Nucleus accumbens (tissue), 56 donors: ENCODE results near the gene REEP1.

Experiments used
- DNase-seq, 56 donors: peaks; one replicate each; lab custom pipeline; 2025; lab: John Stamatoyannopoulos, UW

Gene REEP1

DNA sequence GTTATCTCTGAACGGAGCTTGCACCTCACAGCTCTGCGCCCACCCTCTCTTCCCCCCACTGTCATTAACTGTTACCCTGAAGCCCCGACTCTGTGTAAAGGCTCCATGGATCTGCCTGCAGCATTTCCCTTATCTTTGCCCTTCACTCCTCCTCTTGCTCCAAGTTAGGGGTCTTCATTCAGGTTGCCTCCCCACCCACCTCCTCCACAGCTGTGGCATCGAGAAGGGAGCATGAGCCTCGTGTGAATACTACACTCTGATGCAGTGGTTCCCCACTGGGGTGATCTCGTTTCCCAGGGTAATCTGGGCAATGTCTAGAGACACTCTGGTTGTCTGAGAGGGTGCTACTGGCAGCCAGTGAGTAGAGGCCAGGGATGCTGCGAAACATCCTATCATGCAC is 51.4 kb downstream of the REEP1 start:
- DNase-seq: no peak

DNA sequence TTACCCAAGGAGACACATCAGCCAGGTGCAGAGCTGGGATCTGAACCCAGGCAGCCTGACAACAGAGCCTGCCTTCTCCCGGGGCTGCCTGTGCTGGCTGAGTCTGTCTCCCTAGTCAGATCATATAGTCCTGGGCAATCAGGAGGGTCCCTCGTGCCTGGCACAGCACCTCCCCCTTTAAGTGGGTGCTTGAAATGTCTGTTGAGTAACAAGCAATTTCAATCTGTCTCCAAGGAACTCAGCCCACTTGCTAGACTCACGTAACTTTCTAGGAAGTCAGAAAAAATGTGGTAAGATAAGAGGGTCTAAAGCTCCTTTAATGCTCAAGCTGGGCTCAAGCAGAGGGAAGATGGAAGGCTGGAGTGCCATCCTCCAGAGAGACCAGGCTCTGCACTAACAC is 51.9 kb downstream of the REEP1 start:
- DNase-seq: no peak

DNA sequence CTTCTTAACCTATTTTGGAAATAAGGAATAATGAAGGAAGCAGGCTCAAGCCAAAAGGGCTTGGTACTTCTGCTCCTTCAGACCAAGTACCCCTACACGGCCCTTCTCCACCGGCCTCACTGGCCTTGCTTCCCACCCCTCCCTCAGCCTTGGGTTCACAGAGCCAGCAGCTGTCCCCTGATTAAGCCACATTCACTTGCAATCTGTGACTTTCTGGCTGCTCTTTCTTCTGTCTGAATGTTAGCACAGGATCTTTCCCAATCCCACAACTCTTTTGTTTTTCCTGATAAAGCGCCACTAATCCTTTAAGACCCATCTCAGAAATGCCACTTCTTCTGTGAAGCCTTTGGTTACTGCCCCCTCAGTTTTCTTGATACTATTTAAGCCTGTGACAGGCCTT is 52.4 kb downstream of the REEP1 start:
- DNase-seq: no peak

DNA sequence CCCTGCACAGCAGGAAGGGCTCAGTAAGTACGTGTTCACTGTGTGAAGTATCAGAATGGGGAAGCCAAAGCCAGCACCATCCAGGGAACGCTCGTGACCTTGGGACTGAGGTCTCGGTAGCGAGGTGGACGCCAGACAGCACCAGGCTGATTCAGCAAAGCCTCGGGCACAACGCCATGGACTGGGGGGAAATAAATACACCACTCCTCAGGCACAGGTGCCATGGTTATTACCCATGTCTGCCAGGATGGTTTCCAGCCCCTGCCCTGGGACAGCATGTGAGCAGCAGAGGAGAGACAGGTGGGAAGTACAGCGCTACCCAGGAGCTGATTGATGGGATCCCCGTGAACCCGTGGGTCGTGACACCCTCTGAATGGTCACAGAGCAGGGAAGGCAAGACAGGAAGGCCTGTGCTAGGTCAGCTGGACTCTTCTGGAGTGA is 53.0 kb downstream of the REEP1 start:
- DNase-seq: no peak

DNA sequence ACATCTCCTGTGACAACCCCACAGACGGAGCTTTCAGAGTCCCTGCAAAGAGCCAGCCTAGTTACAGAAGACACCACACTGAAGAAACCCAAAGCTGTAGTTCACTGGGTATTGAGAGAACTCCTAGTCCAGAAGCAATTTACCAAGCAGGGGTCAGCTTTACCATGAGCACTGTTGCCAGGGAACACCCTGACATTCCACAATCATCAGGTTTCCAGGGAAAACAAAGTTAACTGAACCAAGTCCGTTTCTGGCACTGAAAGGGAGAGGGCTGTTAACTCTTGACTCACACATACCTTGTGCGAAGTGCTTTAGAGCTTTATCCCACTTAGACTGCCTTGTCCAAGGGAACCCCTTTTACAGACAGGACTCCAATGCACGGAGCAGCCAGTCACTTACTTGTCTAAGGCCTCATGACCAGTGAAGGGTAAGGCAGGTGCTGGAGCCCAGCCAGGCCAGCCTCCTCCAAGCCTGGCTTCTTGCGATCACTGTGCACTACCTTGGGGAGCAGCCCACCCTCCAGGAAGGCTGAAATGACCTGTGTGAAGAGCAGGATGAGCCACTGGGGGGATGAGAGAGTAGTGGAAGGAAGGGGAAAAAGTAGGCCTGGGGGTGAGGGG is 53.9 kb downstream of the REEP1 start:
- no peak for DNase-seq

DNA sequence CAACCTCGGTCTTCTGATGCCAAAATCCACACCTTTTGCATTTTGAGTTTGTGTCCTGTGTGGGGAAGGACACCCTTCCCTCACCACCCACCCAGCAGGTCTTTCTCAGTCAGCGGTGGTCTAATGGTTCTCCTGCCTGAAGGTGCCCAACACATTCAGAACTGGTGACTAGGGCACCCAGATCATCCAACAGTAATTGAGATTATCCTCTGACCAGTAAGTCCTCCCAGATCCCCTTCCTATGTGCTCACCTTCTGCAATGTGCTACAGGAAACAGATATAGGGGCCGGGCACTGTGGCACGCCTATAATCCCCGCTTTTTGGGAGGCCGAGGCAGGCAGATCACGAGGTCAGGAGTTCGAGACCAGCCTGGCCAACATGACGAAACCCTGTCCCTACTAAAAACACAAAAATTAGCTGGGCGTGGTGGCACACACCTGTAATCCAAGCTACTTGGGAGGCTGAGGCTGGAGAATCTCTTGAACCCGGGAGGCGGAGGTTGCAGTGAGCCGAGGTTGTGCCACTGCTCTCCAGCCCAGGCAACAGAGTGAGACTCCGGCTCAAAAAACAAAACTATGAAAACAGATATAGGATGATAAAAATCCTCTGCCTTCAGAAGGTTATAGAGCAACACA is 56.2 kb downstream of the REEP1 start:
- no peak for DNase-seq

DNA sequence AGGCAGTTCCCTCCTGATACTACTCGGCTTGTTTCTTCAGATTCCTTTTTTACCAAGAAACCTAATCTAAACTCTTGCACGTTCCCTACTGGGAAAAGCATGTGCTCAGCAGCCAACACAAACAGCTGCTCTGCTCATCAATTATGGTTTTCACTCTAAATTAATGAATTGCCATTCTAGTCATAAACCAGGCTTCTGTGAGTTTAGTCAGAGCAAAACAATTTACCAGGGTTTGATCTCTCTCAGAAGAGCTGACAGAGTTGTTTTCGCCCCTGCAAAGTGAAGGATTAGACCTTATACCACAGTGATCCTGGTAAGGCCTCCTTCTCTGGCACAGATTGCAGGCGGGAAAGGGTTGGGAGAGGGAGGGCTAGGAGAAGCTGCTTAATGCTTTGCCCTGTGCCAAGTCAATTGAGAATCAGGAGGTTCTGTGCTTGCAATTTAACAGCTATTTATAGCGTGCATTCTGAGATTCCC is 57.2 kb downstream of the REEP1 start:
- DNase-seq: peak in 7 of 56 donors; percentile 5 to 34 (median 20)

DNA sequence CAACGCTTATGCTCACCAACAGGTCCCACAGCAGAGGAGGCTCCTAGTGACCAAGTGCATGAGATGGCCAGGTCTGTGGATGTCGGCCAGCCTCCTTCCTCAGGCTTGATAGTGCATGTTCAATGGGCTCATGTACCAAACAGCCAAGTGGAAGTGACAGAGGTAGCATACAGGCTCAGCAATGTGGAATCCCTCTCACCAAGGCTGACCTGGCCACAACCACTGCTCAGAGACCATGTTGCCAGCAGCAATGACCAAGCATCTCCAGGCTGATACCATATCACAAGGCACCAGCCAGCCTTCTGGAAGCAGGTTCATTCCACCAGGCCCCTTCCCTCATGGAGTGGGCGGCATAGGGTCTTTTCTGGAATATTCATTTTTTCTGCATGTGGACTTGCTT is 61.5 kb downstream of the REEP1 start:
- DNase-seq: no peak

DNA sequence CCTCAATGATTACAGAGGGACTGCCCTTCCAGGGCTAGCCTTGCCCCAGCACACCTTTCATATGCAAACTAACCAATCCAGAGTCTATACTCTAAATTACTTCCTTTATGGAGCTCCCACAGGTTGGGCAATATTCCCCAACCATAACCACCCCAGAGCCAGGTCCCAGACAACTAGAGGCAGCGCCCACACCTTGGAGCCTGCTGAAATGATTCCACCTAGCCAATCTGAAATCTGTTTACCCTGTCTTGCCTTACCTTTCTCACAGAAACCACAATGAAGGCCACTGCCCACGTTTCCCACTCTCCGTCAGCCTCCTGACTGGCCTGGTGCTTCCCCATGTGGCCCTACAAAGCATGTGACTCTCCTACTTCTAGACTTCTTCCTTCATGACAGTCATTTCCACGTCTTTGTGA is 62.0 kb downstream of the REEP1 start:
- DNase-seq: no peak

DNA sequence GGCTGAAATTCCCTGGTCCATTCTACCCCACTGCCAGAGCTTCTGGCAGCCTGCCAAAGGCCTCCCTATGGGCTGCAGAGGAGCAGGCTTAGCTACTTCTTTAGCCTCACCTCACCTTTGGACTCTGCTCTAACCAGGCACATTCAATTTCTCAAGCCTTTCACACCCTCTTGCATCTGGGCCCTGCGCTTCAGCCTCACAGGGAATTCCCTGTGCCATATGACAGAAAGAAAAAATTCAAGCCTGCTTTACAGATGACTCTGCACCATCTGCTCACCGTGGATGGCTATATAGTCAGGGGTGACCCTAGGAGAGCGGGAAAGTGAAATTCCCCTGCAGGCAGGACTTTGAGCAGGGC is 62.5 kb downstream of the REEP1 start:
- peak in 3 of 56 donors; percentile 12 to 41 (median 31) for DNase-seq

DNA sequence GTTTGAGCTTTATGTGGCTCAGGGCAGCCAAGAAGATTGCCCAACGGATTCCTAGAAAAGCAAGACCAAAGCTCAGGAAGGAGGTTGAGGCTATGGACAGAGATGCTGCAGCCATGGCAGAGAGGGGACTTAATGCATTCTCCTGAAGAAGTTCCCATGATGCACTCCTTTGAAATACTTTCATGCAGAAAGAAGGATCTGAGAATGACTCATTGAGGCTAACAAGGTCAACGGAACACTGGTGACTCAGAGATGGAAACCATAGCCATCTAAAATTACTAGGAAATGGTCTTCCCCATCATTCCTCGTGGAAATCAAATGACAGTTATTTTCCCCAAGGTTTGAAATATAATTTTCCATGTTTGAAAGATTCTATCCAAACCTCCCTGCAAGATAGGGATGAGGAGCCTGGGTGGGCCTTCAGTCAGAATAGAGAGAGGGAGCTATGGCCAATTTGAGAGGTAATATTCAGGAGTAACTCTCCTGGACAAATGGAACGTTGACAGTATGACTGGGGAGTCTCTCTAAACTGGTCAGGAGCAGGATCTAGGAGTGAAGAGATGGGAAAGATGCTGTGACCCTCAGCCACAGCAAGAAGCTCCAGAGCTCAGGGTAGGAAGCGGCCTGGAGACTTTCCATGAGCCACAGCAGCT is 63.0 kb downstream of the REEP1 start:
- no peak for DNase-seq

DNA sequence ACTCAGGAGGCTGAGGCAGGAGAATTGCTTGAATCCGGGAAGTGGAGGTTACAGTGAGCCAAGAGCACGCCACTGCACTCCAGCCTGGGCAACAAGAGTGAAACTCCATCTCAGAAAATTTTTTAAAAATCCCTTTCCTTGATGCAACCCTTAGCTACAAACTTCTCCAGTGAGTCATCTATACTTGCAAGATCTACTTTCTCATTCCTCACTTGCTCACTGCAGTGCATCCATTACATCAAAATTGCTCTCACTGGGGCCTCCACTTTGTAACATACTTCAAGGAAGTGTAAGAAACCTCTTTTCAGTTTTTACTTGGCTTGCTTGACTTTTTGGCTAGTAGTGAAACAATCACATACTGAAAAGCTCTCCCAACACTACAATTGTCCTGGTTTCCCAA is 65.3 kb downstream of the REEP1 start:
- no peak for DNase-seq

DNA sequence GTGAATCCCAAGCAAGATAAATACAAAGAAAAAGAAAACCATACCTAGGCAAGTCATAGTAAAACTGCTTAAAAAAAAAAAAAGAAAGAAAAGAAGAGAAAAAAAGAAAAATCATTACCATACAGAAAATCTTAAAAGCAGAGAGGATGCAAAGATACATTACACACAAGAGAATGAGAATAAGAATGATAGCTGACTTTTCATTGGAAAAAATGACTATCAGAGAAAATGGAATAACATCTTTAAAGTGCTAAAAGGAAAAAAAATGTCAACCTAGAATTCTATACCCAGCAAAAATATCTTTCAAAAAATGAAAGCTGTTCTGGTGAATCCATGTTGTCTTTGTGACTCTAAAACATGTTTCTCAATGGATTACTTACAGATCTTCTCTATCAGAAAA is 66.2 kb downstream of the REEP1 start:
- DNase-seq: no peak

DNA sequence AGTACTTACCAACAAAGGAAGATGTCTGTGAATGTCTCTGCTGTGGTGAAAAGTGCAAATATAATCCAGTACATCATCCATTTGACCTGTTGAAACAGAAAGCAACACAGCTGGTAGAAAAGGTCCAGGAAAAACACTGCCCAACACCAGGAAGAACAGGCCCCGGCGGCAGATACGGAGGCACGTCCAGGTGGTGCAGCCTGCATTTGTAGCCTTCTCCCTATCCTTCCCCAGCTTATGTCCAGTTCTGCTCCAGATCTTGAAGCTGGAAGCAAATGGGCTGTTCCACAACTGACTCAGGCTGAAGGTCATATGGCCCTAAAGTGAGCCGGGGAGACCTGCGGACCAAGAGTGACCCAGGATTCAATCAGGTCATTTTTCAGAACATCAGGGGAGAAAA is 73.5 kb downstream of the REEP1 start:
- no peak for DNase-seq

DNA sequence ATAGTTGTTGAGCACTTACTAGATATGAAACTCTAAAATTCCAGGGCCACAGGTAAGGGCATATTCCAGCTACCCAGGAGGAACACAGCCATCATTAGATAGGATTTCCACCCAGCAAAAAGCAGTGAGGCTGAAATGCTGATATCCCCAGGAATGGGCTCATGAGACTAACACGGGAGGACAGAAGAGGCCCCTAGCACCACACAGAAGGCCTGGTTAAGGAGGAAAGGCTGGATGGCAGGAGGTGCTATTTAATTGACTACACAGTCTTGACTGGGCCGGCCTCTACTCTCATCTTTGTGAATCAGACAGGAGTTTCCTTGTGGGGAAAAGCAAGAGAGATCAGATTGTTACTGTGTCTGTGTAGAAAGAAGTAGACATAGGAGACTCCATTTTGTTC is 76.4 kb downstream of the REEP1 start:
- DNase-seq: no peak

DNA sequence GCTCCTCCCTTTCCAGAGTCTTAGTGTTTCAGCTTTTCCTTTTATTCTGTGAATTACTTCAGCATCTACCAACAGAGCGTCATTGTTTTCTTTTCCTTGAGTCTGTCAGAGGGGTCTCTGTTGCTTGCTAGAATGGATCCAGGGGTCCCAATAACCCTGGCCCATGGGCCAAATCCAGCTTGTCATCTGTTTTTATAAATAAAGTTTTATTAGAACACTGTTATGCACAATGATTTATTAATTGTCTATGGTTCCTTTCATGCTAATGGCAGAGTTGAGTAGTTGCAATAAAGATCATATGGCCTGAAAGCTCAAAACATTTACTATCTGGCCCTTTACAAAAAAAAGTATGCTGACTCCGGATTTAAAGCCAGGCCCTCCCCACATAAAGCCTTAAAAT is 79.3 kb downstream of the REEP1 start:
- no peak for DNase-seq

DNA sequence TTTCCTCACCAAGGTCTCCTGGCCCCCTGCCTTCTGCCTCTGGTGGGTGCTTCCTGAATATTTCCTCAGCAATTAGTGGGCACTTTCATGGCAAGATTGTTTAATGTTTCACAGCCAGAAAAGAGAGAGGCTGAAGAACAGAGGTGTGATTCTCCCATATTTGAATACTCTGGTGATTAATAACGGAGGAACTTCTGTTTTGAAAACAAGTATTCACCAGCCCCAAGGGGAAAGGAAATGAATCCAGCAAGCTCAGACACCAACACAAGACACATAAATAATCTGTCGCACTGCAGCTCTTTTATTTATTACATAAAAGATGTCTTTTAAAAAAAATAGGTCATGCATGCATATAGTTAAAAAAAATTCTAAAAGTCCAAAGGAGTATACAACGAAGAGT is 80.4 kb downstream of the REEP1 start:
- no peak for DNase-seq

DNA sequence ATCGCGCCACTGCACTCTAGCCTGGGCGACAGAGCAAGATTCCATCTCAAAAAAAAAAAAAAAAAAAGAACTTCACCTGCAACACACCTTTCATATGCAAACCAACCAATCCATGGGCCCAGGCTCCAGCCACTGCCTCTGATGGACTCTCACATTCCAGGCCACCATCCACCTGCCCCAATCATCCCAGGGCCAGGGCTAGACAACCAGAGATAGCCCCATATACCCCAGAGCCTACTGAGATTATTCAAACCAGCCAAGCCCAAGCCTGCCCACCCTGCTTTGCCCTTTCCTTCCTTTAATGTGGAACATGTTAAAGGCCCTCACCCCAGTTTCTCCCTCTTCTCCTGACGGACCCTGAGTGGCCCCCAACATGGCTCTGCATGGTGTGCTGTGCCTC is 81.1 kb downstream of the REEP1 start:
- DNase-seq: no peak

DNA sequence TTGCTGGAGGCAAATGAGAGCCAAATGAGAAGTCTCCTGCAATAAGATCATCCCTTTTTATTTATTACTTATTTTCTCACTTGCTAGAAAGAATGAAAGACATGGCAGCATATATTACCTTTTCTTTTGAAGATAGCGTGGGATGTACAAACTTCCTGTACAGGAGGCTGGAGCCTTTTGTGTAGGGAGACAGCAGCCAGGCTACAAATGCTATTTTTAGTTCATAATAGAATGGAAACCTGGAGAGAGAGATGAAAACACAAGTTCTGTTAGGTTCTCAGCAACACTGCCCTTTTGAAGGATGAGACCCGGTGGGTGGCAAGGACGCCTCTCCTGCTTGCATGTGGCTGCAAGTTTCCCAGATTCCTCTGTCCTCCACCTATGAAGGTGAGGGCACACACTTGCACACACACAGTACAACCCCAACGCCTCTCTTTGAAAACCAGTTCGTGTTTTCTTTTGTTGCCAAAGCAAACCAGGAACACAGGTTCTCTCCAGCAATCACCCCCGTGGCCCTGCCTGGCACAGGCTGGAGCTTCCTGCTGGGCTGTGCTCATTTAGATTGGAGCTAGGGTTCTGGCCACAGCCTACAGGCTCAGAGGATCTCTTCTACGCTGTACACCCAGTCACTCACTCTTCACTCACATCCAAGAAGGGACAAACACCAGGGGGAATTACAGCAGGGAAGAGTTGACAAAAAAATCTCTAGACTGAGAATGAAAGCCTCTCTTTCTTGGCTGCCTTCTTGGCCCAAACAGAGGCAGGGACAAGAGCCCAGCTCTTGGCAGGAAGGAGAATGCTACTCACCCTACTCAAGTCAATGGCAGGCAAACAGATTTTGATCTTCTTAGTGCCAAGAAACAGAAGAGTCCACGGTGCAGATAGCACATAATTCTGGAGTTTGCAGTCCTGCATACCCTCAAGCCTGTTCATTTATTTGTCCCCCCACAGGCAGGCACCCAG is 82.6 kb downstream of the REEP1 start:
- DNase-seq: peak in 8 of 56 donors; percentile 2 to 53 (median 20)

DNA sequence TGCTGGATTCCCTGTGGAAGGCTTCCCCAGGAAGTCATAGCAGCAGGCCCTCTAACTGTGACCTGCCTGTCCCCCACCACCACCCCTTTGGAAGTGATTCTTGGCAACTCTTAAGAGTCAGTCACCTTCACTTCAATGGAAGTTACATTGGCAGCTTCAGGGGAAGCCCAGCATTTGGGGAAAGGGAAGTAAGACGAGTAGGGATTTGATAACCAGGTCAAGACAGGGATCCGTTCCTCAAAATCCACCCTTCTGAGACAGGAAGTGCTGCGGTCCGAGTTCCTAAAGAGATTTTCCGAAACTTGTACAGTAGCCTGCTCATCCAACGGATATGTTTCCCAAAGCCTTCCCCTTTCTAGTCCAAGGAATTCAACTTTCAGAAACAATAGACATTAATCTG is 84.0 kb downstream of the REEP1 start:
- no peak for DNase-seq

DNA sequence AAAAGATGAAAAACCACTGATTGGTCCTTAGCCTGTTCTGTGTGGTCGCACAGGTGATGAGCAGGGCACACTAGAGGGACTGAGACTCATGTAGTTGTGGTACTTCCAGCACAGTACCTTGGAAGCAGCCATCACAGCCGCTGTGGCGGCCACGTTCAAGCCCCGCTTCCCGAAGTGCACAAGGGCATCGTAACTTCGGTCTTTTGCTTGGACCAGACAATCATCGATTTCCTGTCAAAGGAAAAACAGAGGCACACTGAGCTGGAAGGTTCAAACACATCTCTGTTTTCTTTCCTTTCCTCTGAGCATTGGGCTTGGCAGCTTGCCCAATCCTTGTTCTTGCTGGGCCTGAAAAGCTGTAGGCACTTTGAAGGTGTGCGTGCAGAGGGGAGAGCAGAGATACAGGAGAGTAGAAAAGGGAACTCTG is 85.6 kb downstream of the REEP1 start:
- DNase-seq: peak in 1 of 56 donors; percentile 23
